ENCODE measurements around the gene SULT1A2. TPM values are rescaled to one million over a fixed set of nuclear protein-coding genes. Genes with fewer than 3 reads are reported as not detected.

Gene SULT1A2
- total RNA-seq, 2 donors from 2014 or later: 0.96 to 3.1 TPM

- no peaks in the 10 kb centered on the region for H3K27me3 ChIP-seq (replicated peaks; ENCODE audit: insufficient read depth)
- DNase-seq (ENCODE audit: low spot score): no peak
- H3K4me3 ChIP-seq: no peak overlapping the region
- H3K36me3 ChIP-seq: no peaks in the 10 kb centered on the region
- intact Hi-C loops (cut with DNase I): no loop called here
- TF ChIP-seq POLR2A (IDR thresholded peaks at IDR 0.05): no peak
- TF ChIP-seq CTCF (IDR thresholded peaks at IDR 0.05): no peak
- TF ChIP-seq POLR2AphosphoS5 (IDR thresholded peaks at IDR 0.05): no peak
- WGBS: 89% methylated on average over 7 of the region's 7 CpGs
- no peaks in the 10 kb centered on the region for H3K4me1 ChIP-seq (replicated peaks)
- no peaks in the 10 kb centered on the region for H3K9me3 ChIP-seq
- H3K27ac ChIP-seq: peak overlapping the region; percentile 61 to 78
Measured at GRCh38 chr16:28542646-28543045, 54.2 kb downstream of the SULT1A2 start.

Other genes with a start within 250 kb of the SULT1A2 start
- 1 to 10 TPM; 2.7 to 3.1 TPM for gene NPIPB6, start 233.5 kb downstream of the SULT1A2 start, total RNA-seq
- gene EIF3CL, start 193.2 kb downstream of the SULT1A2 start, total RNA-seq: 100 to 1,000 TPM; 155 to 261 TPM
- not detected for gene NPIPB7, start 124.7 kb downstream of the SULT1A2 start, total RNA-seq
- 10 to 100 TPM; 30.6 to 47.3 TPM for gene CLN3, start 105.0 kb downstream of the SULT1A2 start, total RNA-seq
- 1 to 10 TPM; 1.3 to 3.4 TPM for gene APOBR, start 102.4 kb downstream of the SULT1A2 start, total RNA-seq
- gene IL27, start 90.2 kb downstream of the SULT1A2 start, total RNA-seq: not detected
- 100 to 1,000 TPM in 1 of 2 donors, 10 to 100 TPM in 1; 79.6 to 107 TPM for gene NUPR1, start 58.1 kb downstream of the SULT1A2 start, total RNA-seq
- gene SGF29, start 43.1 kb downstream of the SULT1A2 start, total RNA-seq: 10 to 100 TPM; 32.2 to 59.7 TPM
- 10 to 100 TPM; 17.6 to 21.5 TPM for gene SULT1A1, start 13.0 kb upstream of the SULT1A2 start, total RNA-seq
- gene NPIPB8, start 41.0 kb upstream of the SULT1A2 start, total RNA-seq: 1 to 10 TPM in 1 of 2 donors, not detected in 1; 6.0 TPM
- gene EIF3C, start 114.4 kb upstream of the SULT1A2 start, total RNA-seq: 100 to 1,000 TPM; 186 to 373 TPM
- gene NPIPB9, start 154.7 kb upstream of the SULT1A2 start, total RNA-seq: 1 to 10 TPM in 1 of 2 donors, not detected in 1; 6.2 TPM
- gene ATXN2L, start 225.9 kb upstream of the SULT1A2 start, total RNA-seq: 100 to 1,000 TPM in 1 of 2 donors, 10 to 100 TPM in 1; 83.4 to 151 TPM
- gene TUFM, start 249.3 kb upstream of the SULT1A2 start, total RNA-seq: 100 to 1,000 TPM; 114 to 151 TPM